Keratinocyte (primary cell): ENCODE data around the gene USP20. TPM values are rescaled to one million over a fixed set of nuclear protein-coding genes. Genes with fewer than 3 reads are reported as not detected.

Source experiments
- DNase-seq: peaks from one replicate; pipeline ENCODE4 v3.0.0-alpha.2; 2011; ENCODE audit warnings: low read depth, missing footprints, low spot score
- FAIRE-seq: peaks from 2 replicates; lab custom pipeline; 2011; peaks lifted over from hg19 to GRCh38; lab: Jason Lieb, UNC
- H2AFZ ChIP-seq: 2 replicates; pipeline ENCODE4 v1.6.0; 2012; ENCODE audit warnings: low read length, control low read depth, inconsistent platforms; ENCODE audit not compliant: control insufficient read depth
- H3K27ac ChIP-seq: 2 replicates; pipeline ENCODE4 v1.5.1; 2011; ENCODE audit warnings: low read length; ENCODE audit not compliant: control insufficient read depth, insufficient read depth
- H3K27me3 ChIP-seq: 3 replicates; pipeline ENCODE4 v1.6.0; 2011; ENCODE audit warnings: low read length; ENCODE audit not compliant: control insufficient read depth, insufficient read depth; ENCODE audit errors: extremely low read depth
- H3K36me3 ChIP-seq, 2 experiments: 2 replicates in 1 of 2; 3 replicates in 1 of 2; pipeline ENCODE4 v1.5.1; 2011; ENCODE audit warnings: low read length in 2 of 2, mild to moderate bottlenecking in 1 of 2; ENCODE audit not compliant: control insufficient read depth in 2 of 2, insufficient read depth in 2 of 2; ENCODE audit errors: extremely low read depth in 1 of 2
- H3K4me1 ChIP-seq: 3 replicates; pipeline ENCODE4 v1.5.1; 2011; ENCODE audit warnings: low read length; ENCODE audit not compliant: control insufficient read depth, insufficient read depth; ENCODE audit errors: extremely low read depth
- H3K4me2 ChIP-seq: 3 replicates; pipeline ENCODE4 v1.6.0; 2011; ENCODE audit warnings: low read depth, low read length; ENCODE audit not compliant: control insufficient read depth, insufficient read depth; ENCODE audit errors: extremely low read depth
- H3K4me3 ChIP-seq, 3 experiments: fragments of 200-600 bp in 1 of 3; sonication (generic) in 1 of 3; 2 replicates in 2 of 3; 3 replicates in 1 of 3; pipeline ENCODE4 v1.5.1; 2011 to 2016; ENCODE audit warnings: low read length in 3 of 3, mild to moderate bottlenecking in 3 of 3, control low read depth in 2 of 3, inconsistent platforms in 1 of 3, low read depth in 1 of 3, mixed read lengths in 1 of 3, mixed run types in 1 of 3, moderate library complexity in 1 of 3; ENCODE audit not compliant: control insufficient read depth in 2 of 3, insufficient read depth in 2 of 3; ENCODE audit errors: extremely low read depth in 1 of 3
- H3K79me2 ChIP-seq: 2 replicates; pipeline ENCODE4 v1.6.0; 2012; ENCODE audit warnings: low read length; ENCODE audit not compliant: control insufficient read depth, insufficient read depth
- H3K9ac ChIP-seq: 3 replicates; pipeline ENCODE4 v1.6.0; 2011; ENCODE audit warnings: low read length; ENCODE audit not compliant: control insufficient read depth, insufficient read depth; ENCODE audit errors: extremely low read depth
- H3K9me1 ChIP-seq: 3 replicates; pipeline ENCODE4 v1.6.0; 2011; ENCODE audit warnings: low read length; ENCODE audit not compliant: control insufficient read depth, insufficient read depth; ENCODE audit errors: extremely low read depth
- H3K9me3 ChIP-seq: 2 replicates; pipeline ENCODE4 v1.5.1; 2012; ENCODE audit warnings: low read depth, low read length; ENCODE audit not compliant: control insufficient read depth
- H4K20me1 ChIP-seq: 3 replicates; pipeline ENCODE4 v1.6.0; 2011; ENCODE audit warnings: low read length; ENCODE audit not compliant: control insufficient read depth, insufficient read depth; ENCODE audit errors: extremely low read depth
- EZH2 ChIP-seq: IDR thresholded peaks from one replicate; pipeline ENCODE4 v1.6.1; 2012; ENCODE audit warnings: inconsistent platforms, mild to moderate bottlenecking, low read length, moderate library complexity
- dilution Hi-C: fragments of 300-500 bp; cut with MboI; formaldehyde crosslinking; loops from one replicate; pipeline ENCODE4 v1.7.0; 2020; ENCODE audit warnings: low sequenced_read_pairs; ENCODE audit not compliant: extremely low pct_ligation_motif_present
- polyA plus RNA-seq, 5 experiments: library from polyadenylated mRNA; depleted of rRNA in 3 of 5; stranded (reverse) in 3 of 5; stranded (forward) in 1 of 5; unstranded in 1 of 5; fragments of >200 nt; gene quantifications; 1 replicate in 1 of 5; 2 replicates in 3 of 5; 3 replicates in 1 of 5; pipeline versions ENCODE4 v1.2.1 to v1.2.3, GENCODE V29; 2011 to 2012; ENCODE audit warnings: missing spikeins in 2 of 5, low read depth in 1 of 5, low replicate concordance in 1 of 5
- TF ChIP-seq, protein P1 (sequence below), 3 experiments: IDR thresholded peaks in 1 of 3; conservative IDR thresholded peaks in 1 of 3; optimal IDR thresholded peaks in 1 of 3; 2 replicates in 2 of 3; 3 replicates in 1 of 3; pipeline versions ENCODE3 to v1.5.1; 2011; ENCODE audit warnings: low read length in 3 of 3, mild to moderate bottlenecking in 3 of 3, moderate library complexity in 2 of 3, control low read depth in 1 of 3, inconsistent platforms in 1 of 3; ENCODE audit not compliant: insufficient read depth in 2 of 3; ENCODE audit errors: extremely low read depth in 1 of 3

USP20 gene
- polyA plus RNA-seq, 1 donor (not counting 4 experiments of a cell fraction or from before 2014, with no cell fraction given): 6.4 TPM

DNA sequence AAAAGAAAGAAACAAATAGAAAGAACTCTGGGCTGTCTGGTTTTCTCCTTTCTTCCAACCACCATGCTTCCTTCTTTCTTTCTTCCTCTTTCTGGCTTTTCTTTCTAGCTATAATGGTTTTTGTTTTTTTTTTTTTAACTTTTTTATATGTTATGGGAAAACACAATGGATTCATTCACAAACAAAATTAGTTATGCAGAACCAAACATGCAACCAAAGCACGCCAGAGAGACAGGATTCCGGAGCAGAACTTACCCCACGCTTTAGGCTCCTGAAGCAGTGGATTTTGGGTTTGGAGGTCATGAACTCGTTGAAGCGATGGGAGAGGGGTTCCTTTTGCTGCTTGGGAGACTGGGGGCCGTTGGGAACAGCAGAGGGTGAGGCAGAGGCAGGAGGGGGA, 88.3 kb downstream of the USP20 start:
- FAIRE-seq: no peak
- H3K4me1 ChIP-seq: no peaks in the 10 kb centered on the region
- dilution Hi-C loops: no loop called here
- no peak overlapping the region for H3K9ac ChIP-seq
- TF ChIP-seq, protein P1, sequence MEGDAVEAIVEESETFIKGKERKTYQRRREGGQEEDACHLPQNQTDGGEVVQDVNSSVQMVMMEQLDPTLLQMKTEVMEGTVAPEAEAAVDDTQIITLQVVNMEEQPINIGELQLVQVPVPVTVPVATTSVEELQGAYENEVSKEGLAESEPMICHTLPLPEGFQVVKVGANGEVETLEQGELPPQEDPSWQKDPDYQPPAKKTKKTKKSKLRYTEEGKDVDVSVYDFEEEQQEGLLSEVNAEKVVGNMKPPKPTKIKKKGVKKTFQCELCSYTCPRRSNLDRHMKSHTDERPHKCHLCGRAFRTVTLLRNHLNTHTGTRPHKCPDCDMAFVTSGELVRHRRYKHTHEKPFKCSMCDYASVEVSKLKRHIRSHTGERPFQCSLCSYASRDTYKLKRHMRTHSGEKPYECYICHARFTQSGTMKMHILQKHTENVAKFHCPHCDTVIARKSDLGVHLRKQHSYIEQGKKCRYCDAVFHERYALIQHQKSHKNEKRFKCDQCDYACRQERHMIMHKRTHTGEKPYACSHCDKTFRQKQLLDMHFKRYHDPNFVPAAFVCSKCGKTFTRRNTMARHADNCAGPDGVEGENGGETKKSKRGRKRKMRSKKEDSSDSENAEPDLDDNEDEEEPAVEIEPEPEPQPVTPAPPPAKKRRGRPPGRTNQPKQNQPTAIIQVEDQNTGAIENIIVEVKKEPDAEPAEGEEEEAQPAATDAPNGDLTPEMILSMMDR (optimal IDR thresholded peaks at IDR 0.05 in 1 of 3, IDR thresholded peaks at IDR 0.05 in 1 of 3, conservative IDR thresholded peaks at IDR 0.05 in 1 of 3; ENCODE audit: extremely low read depth in 1 of 3, insufficient read depth in 2 of 3, low read length in 3 of 3): no peak
- no peak for TF ChIP-seq EZH2
- H3K4me2 ChIP-seq: no peak overlapping the region
- no peak overlapping the region for H3K4me3 ChIP-seq
- H3K27ac ChIP-seq: no peak overlapping the region
- no peaks in the 10 kb centered on the region for H3K79me2 ChIP-seq
- no peak for DNase-seq
- peaks cover 4 to 6% of the 10 kb centered on the region in 2 experiments for H3K36me3 ChIP-seq
- H2AFZ ChIP-seq: no peak overlapping the region
- H4K20me1 ChIP-seq: no peaks in the 10 kb centered on the region
- H3K9me3 ChIP-seq: no peaks in the 10 kb centered on the region
- no peaks in the 10 kb centered on the region for H3K9me1 ChIP-seq
- no peaks in the 10 kb centered on the region for H3K27me3 ChIP-seq

DNA sequence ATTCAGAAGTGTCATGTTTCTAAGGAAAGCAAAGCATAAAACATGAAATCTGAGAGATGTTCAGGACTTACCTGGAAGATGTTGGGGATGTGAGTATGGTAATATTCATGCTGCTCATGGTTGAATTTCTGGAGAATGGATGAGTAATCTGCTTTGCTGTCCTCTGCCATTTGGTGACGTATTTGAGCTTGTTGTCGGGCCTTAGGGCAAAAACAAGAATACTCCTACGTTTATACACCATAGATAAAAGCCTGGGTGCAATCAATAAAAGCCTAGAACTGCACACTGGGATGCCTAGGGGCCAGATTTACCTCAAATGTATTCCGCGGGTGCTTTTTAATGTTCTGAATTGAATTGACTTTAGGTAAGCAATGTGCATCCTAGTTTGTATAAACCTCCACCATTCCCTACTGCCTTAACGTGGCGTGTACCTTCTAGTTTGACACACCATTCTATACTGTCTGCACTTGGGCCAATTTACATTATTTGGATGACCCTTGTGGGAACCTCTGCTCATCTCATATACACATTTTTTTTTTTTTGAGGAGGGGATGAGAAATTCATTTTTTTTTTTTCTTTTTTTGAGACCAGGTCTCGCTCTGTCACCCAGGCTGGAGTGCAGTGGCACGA, 94.4 kb downstream of the USP20 start:
- FAIRE-seq (no peak), DNase-seq (no peak)
- Histone ChIP-seq H3K79me2 (no peaks in the 10 kb centered on the region), H4K20me1 (no peaks in the 10 kb centered on the region), H3K9ac (no peak overlapping the region), H3K4me2 (peak overlapping the region; percentile 8), H3K9me1 (no peaks in the 10 kb centered on the region), H3K27me3 (no peaks in the 10 kb centered on the region), H3K4me3 (no peak overlapping the region), H3K9me3 (no peaks in the 10 kb centered on the region), H3K27ac (no peak overlapping the region), H3K36me3 (peaks cover 4% of the 10 kb centered on the region in 2 experiments), H3K4me1 (peaks cover 6% of the 10 kb centered on the region), H2AFZ (no peak overlapping the region)
- TF ChIP-seq, protein P1 (optimal IDR thresholded peaks at IDR 0.05 in 1 of 3, IDR thresholded peaks at IDR 0.05 in 1 of 3, conservative IDR thresholded peaks at IDR 0.05 in 1 of 3; ENCODE audit: extremely low read depth in 1 of 3, insufficient read depth in 2 of 3, low read length in 3 of 3): peak in 1 of 3 experiments; percentile 49
- no peak for TF ChIP-seq EZH2
- dilution Hi-C loops: no loop called here
